Gastroesophageal sphincter (tissue), 3 donors: ENCODE results near the gene RNASE8.

Source experiments
- EP300 ChIP-seq: sonication (generic); formaldehyde crosslinking; IDR thresholded peaks from one replicate; pipeline ENCODE4 v1.6.1; 2017; ENCODE audit warnings: antibody characterized with exemption, mild to moderate bottlenecking
- POLR2A ChIP-seq, 2 donors: fragments of 450-650 bp; IDR thresholded peaks; one replicate each; pipeline ENCODE4 v1.6.1; 2017; ENCODE audit warnings: antibody characterized with exemption in 2 of 2, mild to moderate bottlenecking in 2 of 2, moderate library complexity in 1 of 2
- POLR2AphosphoS5 ChIP-seq: sonication (generic); formaldehyde crosslinking; IDR thresholded peaks from one replicate; pipeline ENCODE4 v1.6.1; 2017; ENCODE audit warnings: antibody characterized with exemption
- TF ChIP-seq, protein P1 (sequence below), 4 experiments: fragments of 200-600 bp in 2 of 4; fragments of 450-650 bp in 2 of 4; sonication (generic) in 1 of 4; IDR thresholded peaks; one replicate each; pipeline ENCODE4 v1.5.1; 2017 to 2019; ENCODE audit warnings: antibody characterized with exemption in 4 of 4, mild to moderate bottlenecking in 2 of 4, moderate library complexity in 2 of 4

DNA sequence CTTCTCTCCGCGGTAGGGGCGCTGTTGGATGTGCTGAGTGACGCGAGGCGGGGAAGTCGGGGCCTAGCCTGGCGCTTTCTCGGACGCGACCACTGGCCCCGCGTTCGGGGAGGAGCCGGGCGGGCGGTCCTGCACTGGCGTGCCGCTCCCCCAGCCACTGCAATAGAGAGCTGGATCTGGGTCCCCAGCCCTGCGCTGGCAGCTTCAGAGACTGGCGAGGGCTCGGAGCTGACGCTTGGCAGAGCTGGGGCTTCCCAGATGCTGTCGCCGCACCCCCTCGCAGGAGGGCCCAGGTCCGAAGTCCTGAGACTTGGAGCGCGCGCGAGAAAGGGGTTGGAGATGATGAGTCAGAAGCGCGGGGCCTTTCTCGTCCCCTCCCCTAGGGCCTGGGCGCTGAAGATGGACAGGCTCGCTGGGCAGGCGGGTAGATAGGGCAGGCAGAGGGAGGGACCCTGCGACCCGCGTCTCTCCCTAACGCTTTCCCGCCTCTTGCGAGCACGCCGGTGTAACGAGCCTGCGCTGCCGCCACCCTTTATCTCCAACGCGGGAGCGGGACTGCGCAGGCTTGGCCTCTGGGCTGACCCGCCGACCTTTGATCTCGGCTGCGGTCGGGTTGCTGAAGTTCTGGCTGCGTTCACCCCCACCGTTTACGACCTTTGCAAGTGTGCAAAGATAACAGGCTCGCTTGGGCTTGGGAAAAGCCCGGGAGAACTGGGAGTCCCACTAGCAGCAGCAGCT, 46.3 kb downstream of the RNASE8 start:
- TF ChIP-seq, protein P1, sequence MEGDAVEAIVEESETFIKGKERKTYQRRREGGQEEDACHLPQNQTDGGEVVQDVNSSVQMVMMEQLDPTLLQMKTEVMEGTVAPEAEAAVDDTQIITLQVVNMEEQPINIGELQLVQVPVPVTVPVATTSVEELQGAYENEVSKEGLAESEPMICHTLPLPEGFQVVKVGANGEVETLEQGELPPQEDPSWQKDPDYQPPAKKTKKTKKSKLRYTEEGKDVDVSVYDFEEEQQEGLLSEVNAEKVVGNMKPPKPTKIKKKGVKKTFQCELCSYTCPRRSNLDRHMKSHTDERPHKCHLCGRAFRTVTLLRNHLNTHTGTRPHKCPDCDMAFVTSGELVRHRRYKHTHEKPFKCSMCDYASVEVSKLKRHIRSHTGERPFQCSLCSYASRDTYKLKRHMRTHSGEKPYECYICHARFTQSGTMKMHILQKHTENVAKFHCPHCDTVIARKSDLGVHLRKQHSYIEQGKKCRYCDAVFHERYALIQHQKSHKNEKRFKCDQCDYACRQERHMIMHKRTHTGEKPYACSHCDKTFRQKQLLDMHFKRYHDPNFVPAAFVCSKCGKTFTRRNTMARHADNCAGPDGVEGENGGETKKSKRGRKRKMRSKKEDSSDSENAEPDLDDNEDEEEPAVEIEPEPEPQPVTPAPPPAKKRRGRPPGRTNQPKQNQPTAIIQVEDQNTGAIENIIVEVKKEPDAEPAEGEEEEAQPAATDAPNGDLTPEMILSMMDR (IDR thresholded peaks at IDR 0.05): peak in 3 of 4 experiments; percentile 69 to 95 (median 89)
- TF ChIP-seq POLR2A (IDR thresholded peaks at IDR 0.05) (peak; percentile 69 to 72), EP300 (no peak), POLR2AphosphoS5 (peak; percentile 73)
